ENCODE data around the gene GEMIN7. TPM values are rescaled to one million over a fixed set of nuclear protein-coding genes. Genes with fewer than 3 reads are reported as not detected.
A peak's percentile ranks its signal among the peaks of the same experiment; 100 is the strongest.

GEMIN7 gene
- total and polyA plus RNA-seq, 2 of the 13 experiments (the other 11 are each of a cell fraction or from before 2014, with no cell fraction given), result 24.1 to 30.6 TPM

DNA sequence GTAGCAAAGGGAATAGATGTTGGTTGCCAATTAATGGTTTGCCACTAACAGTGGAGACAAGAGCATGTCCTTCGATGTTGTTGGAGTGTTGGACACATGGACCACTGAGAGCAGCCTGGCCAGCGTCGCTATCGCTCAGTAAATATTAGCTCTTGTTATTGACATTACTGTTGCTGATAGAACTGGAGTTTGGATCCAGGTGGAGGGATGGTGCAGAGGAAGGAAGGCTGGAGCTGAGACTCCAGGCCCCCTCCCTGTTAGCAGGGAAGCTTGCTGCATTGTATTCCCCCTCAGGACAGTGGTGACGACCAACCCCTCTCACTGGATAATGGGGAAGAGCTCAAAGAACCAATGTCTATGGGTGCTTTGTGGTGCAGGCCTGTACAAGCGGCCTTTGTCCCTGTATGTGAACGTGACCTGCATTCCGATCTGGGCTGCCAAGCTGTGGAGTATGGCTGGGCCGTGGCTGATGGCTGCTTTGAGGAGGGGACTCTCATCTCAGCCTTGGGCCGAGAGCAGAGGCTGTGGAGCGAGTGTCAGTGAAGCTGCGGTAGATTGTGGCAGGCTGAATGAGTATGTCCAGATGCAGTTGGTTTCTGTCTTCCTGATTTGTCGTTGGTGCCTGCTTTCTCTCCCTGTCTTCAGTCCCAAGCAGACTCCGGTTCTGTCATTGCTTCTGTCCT is 33.2 kb upstream of the GEMIN7 start (continued):
- TF ChIP-seq, protein P1, sequence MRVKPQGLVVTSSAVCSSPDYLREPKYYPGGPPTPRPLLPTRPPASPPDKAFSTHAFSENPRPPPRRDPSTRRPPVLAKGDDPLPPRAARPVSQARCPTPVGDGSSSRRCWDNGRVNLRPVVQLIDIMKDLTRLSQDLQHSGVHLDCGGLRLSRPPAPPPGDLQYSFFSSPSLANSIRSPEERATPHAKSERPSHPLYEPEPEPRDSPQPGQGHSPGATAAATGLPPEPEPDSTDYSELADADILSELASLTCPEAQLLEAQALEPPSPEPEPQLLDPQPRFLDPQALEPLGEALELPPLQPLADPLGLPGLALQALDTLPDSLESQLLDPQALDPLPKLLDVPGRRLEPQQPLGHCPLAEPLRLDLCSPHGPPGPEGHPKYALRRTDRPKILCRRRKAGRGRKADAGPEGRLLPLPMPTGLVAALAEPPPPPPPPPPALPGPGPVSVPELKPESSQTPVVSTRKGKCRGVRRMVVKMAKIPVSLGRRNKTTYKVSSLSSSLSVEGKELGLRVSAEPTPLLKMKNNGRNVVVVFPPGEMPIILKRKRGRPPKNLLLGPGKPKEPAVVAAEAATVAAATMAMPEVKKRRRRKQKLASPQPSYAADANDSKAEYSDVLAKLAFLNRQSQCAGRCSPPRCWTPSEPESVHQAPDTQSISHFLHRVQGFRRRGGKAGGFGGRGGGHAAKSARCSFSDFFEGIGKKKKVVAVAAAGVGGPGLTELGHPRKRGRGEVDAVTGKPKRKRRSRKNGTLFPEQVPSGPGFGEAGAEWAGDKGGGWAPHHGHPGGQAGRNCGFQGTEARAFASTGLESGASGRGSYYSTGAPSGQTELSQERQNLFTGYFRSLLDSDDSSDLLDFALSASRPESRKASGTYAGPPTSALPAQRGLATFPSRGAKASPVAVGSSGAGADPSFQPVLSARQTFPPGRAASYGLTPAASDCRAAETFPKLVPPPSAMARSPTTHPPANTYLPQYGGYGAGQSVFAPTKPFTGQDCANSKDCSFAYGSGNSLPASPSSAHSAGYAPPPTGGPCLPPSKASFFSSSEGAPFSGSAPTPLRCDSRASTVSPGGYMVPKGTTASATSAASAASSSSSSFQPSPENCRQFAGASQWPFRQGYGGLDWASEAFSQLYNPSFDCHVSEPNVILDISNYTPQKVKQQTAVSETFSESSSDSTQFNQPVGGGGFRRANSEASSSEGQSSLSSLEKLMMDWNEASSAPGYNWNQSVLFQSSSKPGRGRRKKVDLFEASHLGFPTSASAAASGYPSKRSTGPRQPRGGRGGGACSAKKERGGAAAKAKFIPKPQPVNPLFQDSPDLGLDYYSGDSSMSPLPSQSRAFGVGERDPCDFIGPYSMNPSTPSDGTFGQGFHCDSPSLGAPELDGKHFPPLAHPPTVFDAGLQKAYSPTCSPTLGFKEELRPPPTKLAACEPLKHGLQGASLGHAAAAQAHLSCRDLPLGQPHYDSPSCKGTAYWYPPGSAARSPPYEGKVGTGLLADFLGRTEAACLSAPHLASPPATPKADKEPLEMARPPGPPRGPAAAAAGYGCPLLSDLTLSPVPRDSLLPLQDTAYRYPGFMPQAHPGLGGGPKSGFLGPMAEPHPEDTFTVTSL (CRISPR knock-in tag; IDR thresholded peaks at IDR 0.05; ENCODE audit: borderline replicate concordance), result 0 out of 2 replicates have a peak, but pooled peaks have one; percentile 71
- TF ChIP-seq TCF12 (IDR thresholded peaks at IDR 0.05) (no peak), TCF12 (CRISPR knock-in tag; IDR thresholded peaks at IDR 0.05) (no peak), ZNF879 (CRISPR knock-in tag; IDR thresholded peaks at IDR 0.05) (no peak), RFXANK (CRISPR knock-in tag; IDR thresholded peaks at IDR 0.05) (0 out of 2 replicates have a peak, but pooled peaks have one; percentile 47), ZNF746 (CRISPR knock-in tag; IDR thresholded peaks at IDR 0.05) (peak; percentile 65; the same call in 1 of the 2 replicates), NR2C2 (CRISPR knock-in tag; IDR thresholded peaks at IDR 0.05; ENCODE audit: borderline replicate concordance) (peak; percentile 63), ZBTB20 (CRISPR knock-in tag; IDR thresholded peaks at IDR 0.05; ENCODE audit: borderline replicate concordance, low read depth) (no peak), SYNCRIP (IDR thresholded peaks at IDR 0.05; ENCODE audit: insufficient read depth, low read depth, low read length) (no peak), CEBPG (CRISPR knock-in tag; IDR thresholded peaks at IDR 0.05) (peak; percentile 42; the same call in 1 of the 2 replicates), ZNF556 (CRISPR knock-in tag; IDR thresholded peaks at IDR 0.05; ENCODE audit: borderline replicate concordance) (peak; percentile 66; the same call in 1 of the 2 replicates), RFX1 (IDR thresholded peaks at IDR 0.05) (no peak), ZNF766 (CRISPR knock-in tag; IDR thresholded peaks at IDR 0.05; ENCODE audit: borderline replicate concordance) (no peak), AKNA (CRISPR knock-in tag; IDR thresholded peaks at IDR 0.05; ENCODE audit: borderline replicate concordance) (no peak)
- TF ChIP-seq, protein P2, sequence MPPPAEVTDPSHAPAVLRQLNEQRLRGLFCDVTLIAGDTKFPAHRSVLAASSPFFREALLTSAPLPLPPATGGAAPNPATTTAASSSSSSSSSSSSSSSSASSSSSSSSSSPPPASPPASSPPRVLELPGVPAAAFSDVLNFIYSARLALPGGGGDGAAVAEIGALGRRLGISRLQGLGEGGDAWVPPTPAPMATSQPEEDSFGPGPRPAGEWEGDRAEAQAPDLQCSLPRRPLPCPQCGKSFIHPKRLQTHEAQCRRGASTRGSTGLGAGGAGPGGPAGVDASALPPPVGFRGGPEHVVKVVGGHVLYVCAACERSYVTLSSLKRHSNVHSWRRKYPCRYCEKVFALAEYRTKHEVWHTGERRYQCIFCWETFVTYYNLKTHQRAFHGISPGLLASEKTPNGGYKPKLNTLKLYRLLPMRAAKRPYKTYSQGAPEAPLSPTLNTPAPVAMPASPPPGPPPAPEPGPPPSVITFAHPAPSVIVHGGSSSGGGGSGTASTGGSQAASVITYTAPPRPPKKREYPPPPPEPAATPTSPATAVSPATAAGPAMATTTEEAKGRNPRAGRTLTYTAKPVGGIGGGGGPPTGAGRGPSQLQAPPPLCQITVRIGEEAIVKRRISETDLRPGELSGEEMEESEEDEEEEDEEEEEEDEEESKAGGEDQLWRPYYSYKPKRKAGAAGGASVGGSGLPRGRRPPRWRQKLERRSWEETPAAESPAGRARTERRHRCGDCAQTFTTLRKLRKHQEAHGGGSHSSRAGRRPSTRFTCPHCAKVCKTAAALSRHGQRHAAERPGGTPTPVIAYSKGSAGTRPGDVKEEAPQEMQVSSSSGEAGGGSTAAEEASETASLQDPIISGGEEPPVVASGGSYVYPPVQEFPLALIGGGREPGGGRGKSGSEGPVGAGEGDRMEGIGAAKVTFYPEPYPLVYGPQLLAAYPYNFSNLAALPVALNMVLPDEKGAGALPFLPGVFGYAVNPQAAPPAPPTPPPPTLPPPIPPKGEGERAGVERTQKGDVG (CRISPR knock-in tag; IDR thresholded peaks at IDR 0.05; ENCODE audit: borderline replicate concordance), result no peak
